Epithelial cell of proximal tubule (primary cell): ENCODE results near the gene TUBA1C. TPM values are rescaled to one million over a fixed set of nuclear protein-coding genes. Genes with fewer than 3 reads are reported as not detected.
"Not testable (repeated sequence)": the region's sequence is repeated elsewhere in the genome, so short reads cannot be mapped to it uniquely, and the experiment has no call there.

Experiments used
- DNase-seq: peaks from one replicate; pipeline ENCODE4 v3.0.0-alpha.2; 2011; ENCODE audit warnings: low read depth
- H3K4me3 ChIP-seq: 2 replicates; pipeline ENCODE4 v1.5.1; 2011; ENCODE audit warnings: low read depth, mild to moderate bottlenecking, low read length
- total RNA-seq: library from RNA; depleted of rRNA; stranded (reverse); fragments of >200 nt; gene quantifications from 2 replicates; pipeline ENCODE4 v1.2.3, GENCODE V29; 2015
- TF ChIP-seq, protein P1 (sequence below): conservative IDR thresholded peaks from 2 replicates; pipeline ENCODE4 v1.5.1; 2012; ENCODE audit warnings: low read depth, mild to moderate bottlenecking, low read length

The TUBA1C gene
- total RNA-seq, 1 donor from 2014 or later, result 1,483 TPM

DNA sequence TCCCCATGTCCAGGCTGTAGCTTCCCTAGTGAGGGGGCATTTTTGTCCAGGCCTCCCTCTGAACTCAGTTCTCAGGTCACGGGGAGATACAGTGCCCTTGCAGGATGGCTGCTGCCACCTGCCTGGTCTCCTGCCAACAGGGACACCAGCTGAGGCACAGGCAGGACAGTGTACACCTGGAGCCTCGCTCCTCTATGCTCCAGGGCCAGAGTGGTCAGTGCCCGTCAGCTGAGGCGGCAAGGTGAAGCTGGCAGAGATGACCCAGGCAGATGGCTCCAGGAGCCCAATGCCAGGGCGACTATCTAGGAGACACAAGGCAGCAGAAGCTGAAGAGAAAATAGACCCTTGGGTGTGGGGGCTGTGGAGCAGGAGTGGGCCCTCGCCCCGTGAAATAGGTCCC is 12.6 kb downstream of the TUBA1C start:
- no peak overlapping the region for H3K4me3 ChIP-seq
- TF ChIP-seq, protein P1, sequence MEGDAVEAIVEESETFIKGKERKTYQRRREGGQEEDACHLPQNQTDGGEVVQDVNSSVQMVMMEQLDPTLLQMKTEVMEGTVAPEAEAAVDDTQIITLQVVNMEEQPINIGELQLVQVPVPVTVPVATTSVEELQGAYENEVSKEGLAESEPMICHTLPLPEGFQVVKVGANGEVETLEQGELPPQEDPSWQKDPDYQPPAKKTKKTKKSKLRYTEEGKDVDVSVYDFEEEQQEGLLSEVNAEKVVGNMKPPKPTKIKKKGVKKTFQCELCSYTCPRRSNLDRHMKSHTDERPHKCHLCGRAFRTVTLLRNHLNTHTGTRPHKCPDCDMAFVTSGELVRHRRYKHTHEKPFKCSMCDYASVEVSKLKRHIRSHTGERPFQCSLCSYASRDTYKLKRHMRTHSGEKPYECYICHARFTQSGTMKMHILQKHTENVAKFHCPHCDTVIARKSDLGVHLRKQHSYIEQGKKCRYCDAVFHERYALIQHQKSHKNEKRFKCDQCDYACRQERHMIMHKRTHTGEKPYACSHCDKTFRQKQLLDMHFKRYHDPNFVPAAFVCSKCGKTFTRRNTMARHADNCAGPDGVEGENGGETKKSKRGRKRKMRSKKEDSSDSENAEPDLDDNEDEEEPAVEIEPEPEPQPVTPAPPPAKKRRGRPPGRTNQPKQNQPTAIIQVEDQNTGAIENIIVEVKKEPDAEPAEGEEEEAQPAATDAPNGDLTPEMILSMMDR, result no peak
- DNase-seq, result no peak

DNA sequence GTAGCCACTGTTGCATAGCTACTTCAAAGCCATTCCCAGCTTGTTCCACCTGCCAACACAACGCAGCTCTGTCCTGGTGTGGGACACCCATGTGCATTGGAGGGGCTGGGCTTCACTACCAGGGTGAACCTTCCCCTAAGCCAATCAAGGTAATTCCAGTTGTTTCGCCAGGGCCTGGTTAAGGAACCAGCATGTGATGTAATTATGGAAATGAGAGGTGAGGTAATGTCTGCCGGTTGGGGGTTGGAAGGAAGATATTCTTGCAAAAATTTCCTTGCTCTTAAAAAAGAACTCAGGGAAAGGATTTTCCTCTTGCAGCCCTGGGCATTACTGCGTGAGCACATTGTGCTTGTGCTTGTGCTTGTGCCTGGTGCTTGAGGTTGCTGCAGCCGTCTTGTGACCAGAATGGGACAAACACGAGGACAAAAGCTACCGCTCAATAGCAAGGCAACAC is 14.9 kb downstream of the TUBA1C start:
- H3K4me3 ChIP-seq, result no peak overlapping the region
- TF ChIP-seq, protein P1, result no peak
- DNase-seq, result no peak

DNA sequence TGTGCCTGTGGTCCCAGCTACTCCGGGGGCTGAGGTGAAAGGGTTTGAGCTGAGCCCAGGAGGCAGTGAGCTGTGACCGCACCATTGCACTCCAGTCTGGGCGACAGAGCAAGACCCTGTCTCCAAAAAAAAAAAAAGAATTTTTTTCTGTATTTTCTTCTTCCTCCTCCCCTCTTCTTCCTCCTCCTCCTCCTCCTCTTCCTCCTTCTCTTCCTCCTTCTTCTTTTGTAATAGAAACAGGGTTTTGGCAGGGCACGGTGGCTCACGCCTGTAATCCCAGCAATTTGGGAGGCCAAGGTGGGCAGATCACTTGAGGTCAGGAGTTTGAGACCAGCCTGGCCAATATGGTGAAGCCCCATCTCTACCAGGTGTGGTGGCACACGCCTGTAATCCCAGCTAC is 15.7 kb downstream of the TUBA1C start:
- not testable (repeated sequence) for H3K4me3 ChIP-seq

DNA sequence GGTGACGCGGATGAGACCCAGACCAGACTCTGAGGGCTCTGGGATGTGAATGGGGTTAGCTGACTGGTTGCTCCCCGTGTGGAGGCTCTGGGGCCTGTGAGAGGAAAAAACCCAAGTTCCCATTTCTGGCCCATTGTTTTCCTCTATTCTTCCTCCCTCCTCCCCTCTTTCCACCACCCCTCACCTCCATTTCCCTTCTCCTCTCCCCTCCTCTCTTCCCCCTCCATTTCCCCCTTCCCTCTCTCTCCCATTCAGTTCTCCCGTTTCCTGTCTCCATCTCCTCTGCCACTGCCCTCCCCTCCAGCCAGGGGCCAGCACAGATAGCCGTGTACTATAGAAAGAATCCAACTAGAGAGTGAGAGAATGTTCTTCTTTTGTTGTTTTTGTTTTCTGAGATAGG is 17.4 kb downstream of the TUBA1C start:
- DNase-seq, result no peak
- TF ChIP-seq, protein P1, result no peak
- no peak overlapping the region for H3K4me3 ChIP-seq

More for the DNA sequence above, 15.7 kb downstream of the TUBA1C start:
- DNase-seq, result not testable (repeated sequence)

DNA sequence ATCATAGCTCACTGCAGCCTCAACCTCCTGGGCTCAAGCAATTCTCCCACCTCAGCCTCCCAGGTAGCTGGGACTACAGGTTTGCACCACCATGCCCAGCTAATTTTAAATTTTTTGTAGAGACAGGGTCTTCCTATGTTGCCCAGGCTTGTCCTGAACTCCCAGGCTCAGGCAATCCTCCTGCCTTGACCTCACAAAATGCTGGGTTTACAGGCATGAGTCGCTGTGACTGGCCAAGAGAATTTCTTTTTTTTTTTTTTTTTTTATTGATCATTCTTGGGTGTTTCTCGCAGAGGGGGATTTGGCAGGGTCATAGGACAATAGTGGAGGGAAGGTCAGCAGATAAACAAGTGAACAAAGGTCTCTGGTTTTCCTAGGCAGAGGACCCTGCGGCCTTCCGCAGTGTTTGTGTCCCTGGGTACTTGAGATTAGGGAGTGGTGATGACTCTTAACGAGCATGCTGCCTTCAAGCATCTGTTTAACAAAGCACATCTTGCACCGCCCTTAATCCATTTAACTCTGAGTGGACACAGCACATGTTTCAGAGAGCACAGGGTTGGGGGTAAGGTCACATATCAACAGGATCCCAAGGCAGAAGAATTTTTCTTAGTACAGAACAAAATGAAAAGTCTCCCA is 18.0 kb downstream of the TUBA1C start:
- H3K4me3 ChIP-seq, DNase-seq: not testable (repeated sequence)

DNA sequence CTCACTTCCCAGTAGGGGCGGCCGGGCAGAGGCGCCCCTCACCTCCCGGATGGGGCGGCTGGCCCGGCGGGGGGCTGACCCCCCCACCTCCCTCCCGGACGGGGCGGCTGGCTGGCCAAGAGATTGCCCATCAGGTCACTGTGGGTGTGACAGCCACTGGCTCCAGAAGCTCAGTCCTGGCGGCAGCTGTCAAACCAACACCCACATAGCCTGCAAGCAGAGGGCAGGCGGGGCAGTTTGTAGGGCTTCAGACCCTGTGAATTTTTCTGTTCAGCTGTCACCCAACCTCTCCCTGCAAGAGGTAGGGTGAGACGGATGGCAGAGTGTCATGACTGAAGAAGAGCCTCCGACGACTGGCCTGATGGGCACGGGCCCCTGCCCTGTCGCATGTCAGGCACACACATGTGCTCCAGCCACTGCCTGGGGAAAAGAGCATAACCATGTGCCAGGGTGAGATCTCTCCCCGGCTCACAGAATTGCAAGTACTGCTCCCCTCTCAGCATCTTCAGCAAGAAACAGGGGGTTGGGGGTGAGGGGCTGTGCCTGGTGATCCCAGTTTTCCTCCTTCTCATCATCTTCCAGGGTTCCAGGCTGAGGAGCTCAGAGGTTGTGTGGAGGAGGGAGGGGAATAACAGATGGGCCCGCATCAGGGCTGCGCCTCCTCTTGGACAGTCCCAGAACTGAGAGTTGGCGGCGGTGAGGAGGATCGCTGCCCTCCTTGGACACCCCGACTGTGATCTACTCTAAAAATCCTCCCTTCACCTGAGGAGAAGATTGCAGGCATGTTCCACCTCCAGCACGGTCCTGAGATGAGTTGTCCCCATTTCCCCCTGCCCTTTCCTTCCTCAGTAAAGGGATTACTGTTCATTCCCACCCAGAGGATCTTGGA is 18.9 kb downstream of the TUBA1C start:
- DNase-seq, result no peak
- no peak overlapping the region for H3K4me3 ChIP-seq
- TF ChIP-seq, protein P1, result no peak

DNA sequence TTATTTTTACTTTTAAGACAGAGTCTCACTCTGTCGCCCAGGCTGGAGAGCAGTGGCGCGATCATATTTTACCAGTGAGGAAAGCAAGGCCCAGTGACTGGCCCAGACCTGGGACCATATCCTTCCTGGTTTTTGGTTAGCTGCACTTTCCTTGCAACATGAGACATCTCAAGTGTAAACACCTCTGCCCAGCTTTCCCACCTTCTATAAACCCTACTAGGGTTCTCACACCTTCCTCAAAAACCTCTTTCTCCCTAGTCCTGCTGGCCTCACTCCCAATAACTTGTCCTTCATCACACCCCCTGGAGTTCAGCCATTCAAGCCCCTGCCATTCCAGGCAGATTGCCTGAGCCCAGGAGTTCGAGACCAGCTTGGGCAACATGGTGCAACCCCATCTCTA is 19.8 kb downstream of the TUBA1C start:
- H3K4me3 ChIP-seq, result no peak overlapping the region
- TF ChIP-seq, protein P1, result no peak
- DNase-seq, result no peak

DNA sequence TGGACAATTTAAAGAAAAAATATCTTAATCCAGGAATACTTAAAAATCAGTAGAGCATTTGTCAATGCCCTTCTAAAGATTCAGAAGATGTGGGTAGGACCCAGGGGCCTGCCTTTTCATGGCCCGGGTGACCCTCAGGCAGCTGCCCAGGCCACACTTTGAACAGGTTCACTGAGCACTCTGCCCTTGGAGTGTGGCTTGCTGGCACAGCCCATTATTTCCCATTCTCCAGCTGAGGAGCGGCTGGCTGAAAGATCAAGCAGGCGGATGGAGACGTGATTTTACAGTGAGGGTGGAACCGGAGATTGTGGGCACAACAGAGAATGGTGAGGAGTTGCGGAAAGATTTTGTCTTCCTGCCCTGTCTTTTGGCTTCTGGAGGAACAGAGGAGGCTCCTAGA is 23.0 kb downstream of the TUBA1C start:
- DNase-seq, result no peak
- TF ChIP-seq, protein P1, result no peak
- no peak overlapping the region for H3K4me3 ChIP-seq
